ENCODE data around the gene MCRIP2. TPM values are rescaled to one million over a fixed set of nuclear protein-coding genes. Genes with fewer than 3 reads are reported as not detected.

The MCRIP2 gene
- polyA plus RNA-seq, 2 of the 4 experiments (the other 2 are of a cell fraction), result 10.7 to 21.3 TPM

- TF ChIP-seq HMGXB4 (CRISPR knock-in tag; IDR thresholded peaks at IDR 0.05; ENCODE audit: borderline replicate concordance), result no peak
- TF ChIP-seq POLR2A (IDR thresholded peaks at IDR 0.05; ENCODE audit: low read length), result no peak
Observed at GRCh38 chr16:626787-627453, 14.7 kb upstream of the MCRIP2 start (continued).

- Histone ChIP-seq H3K4me3 (peak overlapping the region; percentile 15; the same call in 1 of the 3 replicates), H3K9me3 (no peaks in the 10 kb centered on the region), H3K4me1 (peaks cover 47% of the 10 kb centered on the region), H3K4me2 (peak overlapping the region; percentile 70), H3K27ac (peak overlapping the region; percentile 63 to 87)
- ChIA-PET CTCF (interaction anchor here (0.6 to 2.3 kb wide), 7 partner anchors 9 to 69 kb away, joined by 3 to 6 read pairs (median 3); partner anchors contain the start of gene METTL26), POLR2A (interaction anchor here (1.2 to 1.7 kb wide), 3 partner anchors 9 to 53 kb away, joined by 3 to 11 read pairs (median 4); partner anchors contain the start of genes METTL26, RAB40C and STUB1)
- FAIRE-seq (no peak), ATAC-seq (peak; percentile 14 to 48), DNase-seq (ENCODE audit: low read depth in 1 of 2, low spot score in 1 of 2) (peak in 1 of 2 experiments; percentile 68)
- no peak for TF ChIP-seq RNF2 (IDR thresholded peaks at IDR 0.05; ENCODE audit: borderline replicate concordance, low read depth)
- TF ChIP-seq MAX (IDR thresholded peaks at IDR 0.05), result peak; percentile 62
- no peak for TF ChIP-seq EHF (CRISPR knock-in tag; IDR thresholded peaks at IDR 0.05)
- 0 out of 2 replicates have a peak, but pooled peaks have one; percentile 48 for TF ChIP-seq PBX3 (IDR thresholded peaks at IDR 0.05)
- TF ChIP-seq E2F6 (IDR thresholded peaks at IDR 0.05; ENCODE audit: borderline replicate concordance, low read depth), result peak; percentile 79; the same call in 1 of the 2 replicates
- TF ChIP-seq CHD2 (IDR thresholded peaks at IDR 0.05; ENCODE audit: low read length, partially characterized antibody), result no peak
- WGBS (ENCODE audit: missing lambda C conversion rate), result 70% methylated on average over 9 of the region's 50 CpGs
Observed at GRCh38 chr16:627454-628239, 14.0 kb upstream of the MCRIP2 start.

- no peak for FAIRE-seq
- Histone ChIP-seq H3K27ac (peak overlapping the region in 1 of 2 experiments; percentile 87; a peak in 1 of 6 replicates), H3K4me3 (no peak overlapping the region), H3K4me2 (no peak overlapping the region), H3K9me3 (no peaks in the 10 kb centered on the region), H3K4me1 (peaks cover 43% of the 10 kb centered on the region)
- no peak for TF ChIP-seq CBX8 (IDR thresholded peaks at IDR 0.05)
- no peak for TF ChIP-seq HOXB5 (CRISPR knock-in tag; IDR thresholded peaks at IDR 0.05)
- no peak for TF ChIP-seq CBX2 (IDR thresholded peaks at IDR 0.05; ENCODE audit: borderline replicate concordance, low read depth)
- no peak for TF ChIP-seq FOSL2 (IDR thresholded peaks at IDR 0.05)
- TF ChIP-seq FOSL2 (CRISPR knock-in tag; IDR thresholded peaks at IDR 0.05), result no peak
- no peak for TF ChIP-seq PBX3 (IDR thresholded peaks at IDR 0.05)
- no peak for TF ChIP-seq CTCF (IDR thresholded peaks at IDR 0.05)
- TF ChIP-seq SREBF2 (IDR thresholded peaks at IDR 0.05), result no peak
- TF ChIP-seq FOXS1 (CRISPR knock-in tag; IDR thresholded peaks at IDR 0.05), result no peak
- WGBS (ENCODE audit: missing lambda C conversion rate), result 89% methylated on average over 17 of the region's 33 CpGs
- DNase-seq (ENCODE audit: low read depth in 1 of 2, low spot score in 1 of 2), result no peak
- ChIA-PET POLR2A (interaction anchor here (1.7 kb wide), 1 partner anchor 8 kb away, joined by 11 read pairs; the partner anchor contains the start of gene METTL26), CTCF (interaction anchor here (1.2 to 2.3 kb wide), 4 partner anchors 19 to 49 kb away, joined by 3 to 6 read pairs (median 5); no protein-coding TSS in a partner anchor)
- no peak for ATAC-seq
Observed at GRCh38 chr16:628321-629061, 13.1 kb upstream of the MCRIP2 start.
